Cardiac septum (tissue), 1 donor: Measurements from ENCODE around the gene BMP7. TPM values are rescaled to one million over a fixed set of nuclear protein-coding genes. Genes with fewer than 3 reads are reported as not detected.
"Not testable (repeated sequence)": the region's sequence is repeated elsewhere in the genome, so short reads cannot be mapped to it uniquely, and the experiment has no call there.

Source experiments
- DNase-seq: peaks from one replicate; pipeline ENCODE4 v3.0.0-alpha.2; 2020; ENCODE audit warnings: low spot score
- intact Hi-C: fragments of 100-400 bp; cut with DNase I; formaldehyde crosslinking; loops from one replicate; pipeline ENCODE4 v1.14.0; 2022
- total RNA-seq: library from RNA; stranded (reverse); fragmentation: NEBNext Ultra II Directional; extraction: Animal tissue kit (Norgen Biotek cat#: 25700); gene quantifications from one replicate; pipeline ENCODE4 v1.2.1, GENCODE V29; 2021
- donor health status: DM: no; HTN: no; CAD: no.

BMP7 gene
- total RNA-seq, 1 donor from 2014 or later, result 2.7 TPM

GRCh38 chr20:57200882-57201695, 65.4 kb downstream of the BMP7 start:
- no peak for DNase-seq
- intact Hi-C loops, result no loop called here

- DNase-seq, result no peak
- intact Hi-C loops, result no loop called here
Measured at GRCh38 chr20:57199656-57200405, 66.6 kb downstream of the BMP7 start.

GRCh38 chr20:57198132-57199072, 68.0 kb downstream of the BMP7 start:
- intact Hi-C loops, result no loop called here
- no peak for DNase-seq

GRCh38 chr20:57197352-57198131, 68.9 kb downstream of the BMP7 start:
- DNase-seq, result no peak
- intact Hi-C loops, result no loop called here

GRCh38 chr20:57195469-57196100, 70.9 kb downstream of the BMP7 start:
- intact Hi-C loops, result no loop called here
- no peak for DNase-seq

GRCh38 chr20:57195023-57195422, 71.4 kb downstream of the BMP7 start:
- no peak for DNase-seq
- intact Hi-C loops, result no loop called here

GRCh38 chr20:57194154-57194553, 72.3 kb downstream of the BMP7 start:
- DNase-seq, result no peak
- intact Hi-C loops, result no loop called here

GRCh38 chr20:57193094-57193493, 73.3 kb downstream of the BMP7 start:
- DNase-seq, result no peak
- intact Hi-C loops, result no loop called here

- intact Hi-C loops, result no loop called here
- no peak for DNase-seq
Measured at GRCh38 chr20:57192311-57192710, 74.1 kb downstream of the BMP7 start.

GRCh38 chr20:57191265-57191638, 75.2 kb downstream of the BMP7 start:
- DNase-seq, intact Hi-C loops: not testable (repeated sequence)

- intact Hi-C loops, result no loop called here
- DNase-seq, result no peak
Measured at GRCh38 chr20:57190536-57191264, 75.7 kb downstream of the BMP7 start.

GRCh38 chr20:57189713-57190112, 76.7 kb downstream of the BMP7 start:
- intact Hi-C loops, result no loop called here
- DNase-seq, result no peak

- DNase-seq, result no peak
- intact Hi-C loops, result no loop called here
Measured at GRCh38 chr20:57188576-57189079, 77.8 kb downstream of the BMP7 start.

GRCh38 chr20:57188056-57188455, 78.4 kb downstream of the BMP7 start:
- intact Hi-C loops, result no loop called here
- no peak for DNase-seq

- no peak for DNase-seq
- intact Hi-C loops, result no loop called here
Measured at GRCh38 chr20:57187068-57187634, 79.3 kb downstream of the BMP7 start.

GRCh38 chr20:57186192-57186591, 80.2 kb downstream of the BMP7 start:
- intact Hi-C loops, result no loop called here
- DNase-seq, result no peak

- intact Hi-C loops, result no loop called here
- DNase-seq, result no peak
Measured at GRCh38 chr20:57185188-57185743, 81.2 kb downstream of the BMP7 start.
